Measurements from ENCODE around the gene MAGI1.

The MAGI1 gene

GRCh38 chr3:65968996-65969395 lies 69.7 kb downstream of the MAGI1 start:
- DNase-seq: no peak

- DNase-seq: no peak
Observed at GRCh38 chr3:65967451-65967850, 71.3 kb downstream of the MAGI1 start.

- DNase-seq: no peak
Observed at GRCh38 chr3:65964838-65965237, 73.9 kb downstream of the MAGI1 start.

- no peak for DNase-seq
Observed at GRCh38 chr3:65963787-65964677, 74.7 kb downstream of the MAGI1 start.

GRCh38 chr3:65961733-65962132 lies 77.0 kb downstream of the MAGI1 start:
- DNase-seq: no peak

- DNase-seq: no peak
Observed at GRCh38 chr3:65961128-65961527, 77.6 kb downstream of the MAGI1 start.

GRCh38 chr3:65960087-65960486 lies 78.6 kb downstream of the MAGI1 start:
- no peak for DNase-seq

GRCh38 chr3:65958216-65958615 lies 80.5 kb downstream of the MAGI1 start:
- DNase-seq: no peak

- DNase-seq: no peak
Observed at GRCh38 chr3:65955792-65956477, 82.8 kb downstream of the MAGI1 start.

GRCh38 chr3:65953881-65954733 lies 84.6 kb downstream of the MAGI1 start:
- no peak for DNase-seq

- no peak for DNase-seq
Observed at GRCh38 chr3:65953301-65953812, 85.4 kb downstream of the MAGI1 start.

GRCh38 chr3:65952842-65953241 lies 85.9 kb downstream of the MAGI1 start:
- no peak for DNase-seq

GRCh38 chr3:65951836-65952505 lies 86.7 kb downstream of the MAGI1 start:
- DNase-seq: no peak

- no peak for DNase-seq
Observed at GRCh38 chr3:65950340-65951326, 88.1 kb downstream of the MAGI1 start.

GRCh38 chr3:65948841-65949573 lies 89.7 kb downstream of the MAGI1 start:
- no peak for DNase-seq

GRCh38 chr3:65946438-65946837 lies 92.3 kb downstream of the MAGI1 start:
- DNase-seq: no peak

- no peak for DNase-seq
Observed at GRCh38 chr3:65945953-65946352, 92.8 kb downstream of the MAGI1 start.

- DNase-seq: no peak
Observed at GRCh38 chr3:65945480-65945879, 93.2 kb downstream of the MAGI1 start.

- no peak for DNase-seq
Observed at GRCh38 chr3:65944252-65944651, 94.5 kb downstream of the MAGI1 start.

- no peak for DNase-seq
Observed at GRCh38 chr3:65939801-65940246, 98.9 kb downstream of the MAGI1 start.

Data from AML-193 (cell line).